T-helper 17 cell (primary cell): Measurements from ENCODE around the gene ALDH1L1. TPM values are rescaled to one million over a fixed set of nuclear protein-coding genes. Genes with fewer than 3 reads are reported as not detected.
"Not testable (repeated sequence)": the region's sequence is repeated elsewhere in the genome, so short reads cannot be mapped to it uniquely, and the experiment has no call there.

Source experiments
- ATAC-seq: fragments of 150-1000 bp; cut with Tn5 transposase; 2 replicates; pipeline ENCODE4 v1.10.0; 2021; ENCODE audit warnings: mild to moderate bottlenecking, moderate library complexity
- DNase-seq, 3 donors: peaks; one replicate each; pipeline versions ENCODE4 v3.0.0 to v3.0.0-alpha.2; 2020 to 2021
- H3K9me3 ChIP-seq: one replicate; pipeline ENCODE4 v1.7.0; 2013; ENCODE audit warnings: low read length, mild to moderate bottlenecking; ENCODE audit not compliant: control insufficient read depth, poor library complexity, severe bottlenecking
- H3K27ac Mint-ChIP-seq: one replicate; pipeline ENCODE4 v1.8.0; 2022; ENCODE audit warnings: mild to moderate bottlenecking, moderate library complexity, mixed read lengths
- H3K27me3 Mint-ChIP-seq: one replicate; pipeline ENCODE4 v1.8.0; 2022; ENCODE audit warnings: mixed read lengths
- H3K36me3 Mint-ChIP-seq: one replicate; pipeline ENCODE4 v1.8.0; 2022; ENCODE audit warnings: low read depth, mixed read lengths
- H3K4me1 Mint-ChIP-seq: one replicate; pipeline ENCODE4 v1.8.0; 2022; ENCODE audit warnings: mild to moderate bottlenecking, mixed read lengths
- H3K4me3 Mint-ChIP-seq: one replicate; pipeline ENCODE4 v1.8.0; 2022; ENCODE audit warnings: mild to moderate bottlenecking, moderate library complexity, mixed read lengths
- total RNA-seq, 4 donors: library from RNA in 2 of 4; stranded (reverse) in 2 of 4; gene quantifications; one replicate each; pipeline ENCODE4 v1.2.3 and lab custom pipeline; 2022 to 2026

ALDH1L1 gene
- total RNA-seq, 2 donors from 2014 or later = not detected

DNA sequence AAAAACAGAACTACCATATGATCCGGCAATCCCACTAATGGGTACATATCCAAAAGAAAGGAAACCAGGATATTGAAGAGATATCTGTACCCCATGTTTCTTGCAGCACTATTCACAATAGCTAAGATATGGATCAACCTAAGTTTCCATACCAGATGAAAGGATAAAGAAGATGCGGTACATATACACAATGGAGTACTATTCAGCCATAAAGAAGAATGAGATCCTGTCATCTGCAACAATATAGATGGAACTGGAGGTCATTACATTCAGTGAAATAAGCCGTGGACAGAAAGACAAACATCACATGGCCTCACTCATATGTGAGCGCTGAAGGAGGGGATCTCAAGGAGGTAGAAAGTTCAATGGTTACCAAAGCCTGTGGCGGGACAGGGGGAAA, 99.4 kb downstream of the ALDH1L1 start:
- Mint-ChIP-seq H3K27me3 (no peaks in the 10 kb centered on the region), H3K36me3 (no peaks in the 10 kb centered on the region), H3K4me1 (peaks cover 18% of the 10 kb centered on the region), H3K4me3 (no peak overlapping the region), H3K27ac (peak overlapping the region; percentile 8)
- H3K9me3 ChIP-seq = no peaks in the 10 kb centered on the region
- ATAC-seq = no peak
- no peak for DNase-seq

DNA sequence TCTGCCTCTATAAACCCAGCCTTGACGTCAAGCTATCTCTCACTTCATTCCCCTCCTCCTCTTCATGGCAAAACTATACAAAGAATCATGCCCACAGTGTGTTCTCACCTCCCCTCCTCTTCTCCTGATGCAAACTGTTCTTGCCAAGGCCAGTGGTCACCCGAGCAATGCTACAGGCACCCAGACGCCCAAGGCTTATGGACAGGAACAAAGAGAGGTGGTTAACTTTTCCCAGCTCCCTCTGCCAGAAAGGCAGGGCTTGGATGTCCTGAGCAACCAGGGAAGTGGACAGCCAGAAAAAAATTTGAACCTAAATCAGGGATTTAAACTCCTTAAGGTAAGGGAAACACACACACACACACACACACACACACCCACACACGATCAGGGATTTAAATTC, 101.5 kb downstream of the ALDH1L1 start:
- H3K4me3 Mint-ChIP-seq = no peak overlapping the region
- no peaks in the 10 kb centered on the region for H3K36me3 Mint-ChIP-seq
- DNase-seq = no peak
- no peak overlapping the region for H3K27ac Mint-ChIP-seq
- peaks cover 14% of the 10 kb centered on the region for H3K4me1 Mint-ChIP-seq
- H3K9me3 ChIP-seq = no peaks in the 10 kb centered on the region
- no peak for ATAC-seq
- H3K27me3 Mint-ChIP-seq = no peaks in the 10 kb centered on the region

DNA sequence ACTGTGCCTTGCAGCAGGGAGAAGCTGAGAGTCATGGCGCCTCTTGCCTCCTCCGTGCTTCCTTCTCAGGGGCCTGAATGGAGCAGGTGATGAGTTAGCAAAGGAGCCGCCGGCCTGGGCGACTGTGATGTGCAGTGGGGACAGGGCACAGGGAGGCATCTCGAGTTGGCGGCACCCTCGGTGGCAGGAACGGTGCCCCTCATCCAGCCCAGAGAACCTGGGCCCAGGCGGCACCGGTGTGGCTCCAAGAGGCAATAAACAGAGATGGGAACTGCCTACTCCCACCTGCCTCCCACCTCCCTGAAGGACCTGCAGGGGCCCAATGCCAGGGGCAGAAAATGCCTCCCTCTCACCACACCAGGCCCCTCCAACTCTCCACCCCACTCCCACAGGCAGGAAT, 102.6 kb downstream of the ALDH1L1 start:
- no peak overlapping the region for H3K27ac Mint-ChIP-seq
- H3K4me1 Mint-ChIP-seq = peaks cover 11% of the 10 kb centered on the region
- no peaks in the 10 kb centered on the region for H3K27me3 Mint-ChIP-seq
- ATAC-seq = no peak
- H3K9me3 ChIP-seq = no peaks in the 10 kb centered on the region
- H3K36me3 Mint-ChIP-seq = no peaks in the 10 kb centered on the region
- H3K4me3 Mint-ChIP-seq = no peak overlapping the region
- no peak for DNase-seq

DNA sequence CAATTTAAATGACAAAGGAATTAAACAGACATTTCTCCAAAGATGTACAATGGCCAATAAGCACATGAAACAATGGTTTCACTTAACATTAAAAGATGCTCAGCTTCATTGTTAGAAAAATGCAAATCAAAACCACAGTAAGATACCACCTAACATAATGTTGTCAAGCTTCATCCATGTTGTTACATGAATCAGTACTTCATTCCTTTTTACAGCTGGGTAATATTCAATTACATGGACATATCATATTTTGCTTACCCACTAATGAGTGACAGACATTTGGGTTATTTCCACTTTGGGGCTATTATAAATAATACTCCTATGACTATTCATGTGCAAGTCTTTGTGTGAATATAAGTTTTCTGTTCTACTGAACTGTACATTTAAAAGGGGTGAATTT, 104.2 kb downstream of the ALDH1L1 start:
- Mint-ChIP-seq H3K27me3 (no peaks in the 10 kb centered on the region), H3K4me1 (peaks cover 11% of the 10 kb centered on the region), H3K36me3 (peaks cover under 1% of the 10 kb centered on the region), H3K27ac (no peak overlapping the region), H3K4me3 (no peak overlapping the region)
- H3K9me3 ChIP-seq = no peaks in the 10 kb centered on the region
- ATAC-seq (no peak), DNase-seq (no peak)

DNA sequence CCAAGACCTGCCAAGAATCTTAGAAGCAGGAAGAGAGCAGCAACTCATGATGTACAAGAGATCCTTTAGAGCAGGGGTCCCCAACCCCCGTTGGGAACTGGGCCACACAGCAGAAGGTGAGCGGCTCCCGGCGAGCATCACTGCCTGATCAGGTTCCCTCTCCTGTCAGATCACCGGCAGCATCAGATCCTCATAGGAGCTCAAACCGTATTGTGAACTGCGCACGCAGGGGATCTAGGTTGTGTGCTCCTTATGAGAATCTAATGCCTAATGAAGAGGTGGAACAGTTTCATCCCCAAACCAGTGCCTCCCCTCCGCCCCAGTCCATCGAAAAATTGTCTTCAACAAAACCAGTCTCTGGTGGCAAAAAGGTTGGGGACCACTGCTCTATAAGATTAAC, 110.2 kb downstream of the ALDH1L1 start:
- peaks cover 4% of the 10 kb centered on the region for H3K36me3 Mint-ChIP-seq
- no peaks in the 10 kb centered on the region for H3K27me3 Mint-ChIP-seq
- H3K9me3 ChIP-seq = no peaks in the 10 kb centered on the region
- no peak overlapping the region for H3K27ac Mint-ChIP-seq
- no peak for ATAC-seq
- DNase-seq = no peak
- peaks cover 15% of the 10 kb centered on the region for H3K4me1 Mint-ChIP-seq
- no peak overlapping the region for H3K4me3 Mint-ChIP-seq

DNA sequence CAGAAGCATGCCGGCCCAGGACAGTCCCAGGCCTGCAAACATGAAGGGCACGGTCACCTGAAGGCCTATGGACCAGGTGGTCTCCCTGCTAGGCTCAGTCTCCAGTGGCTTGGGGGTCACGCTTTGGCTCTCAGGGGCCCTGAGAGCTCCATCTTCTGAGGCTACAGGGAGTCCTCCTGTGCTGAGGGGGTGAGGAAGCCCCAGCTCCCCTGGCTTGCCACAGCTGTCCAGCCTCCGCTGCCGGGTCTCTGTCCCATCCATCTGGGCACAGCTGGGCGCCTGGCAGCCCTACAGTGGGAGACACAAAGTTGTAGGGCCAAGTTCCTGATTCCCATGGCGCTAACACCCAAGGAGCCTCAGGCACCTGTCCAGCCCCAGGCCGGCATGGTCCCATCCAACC, 112.4 kb downstream of the ALDH1L1 start:
- peaks cover 32% of the 10 kb centered on the region for H3K4me1 Mint-ChIP-seq
- no peak overlapping the region for H3K4me3 Mint-ChIP-seq
- H3K27ac Mint-ChIP-seq = peak overlapping the region; percentile 8
- DNase-seq (no peak), ATAC-seq (no peak)
- H3K27me3 Mint-ChIP-seq = no peaks in the 10 kb centered on the region
- no peaks in the 10 kb centered on the region for H3K9me3 ChIP-seq
- H3K36me3 Mint-ChIP-seq = peaks cover 4% of the 10 kb centered on the region

DNA sequence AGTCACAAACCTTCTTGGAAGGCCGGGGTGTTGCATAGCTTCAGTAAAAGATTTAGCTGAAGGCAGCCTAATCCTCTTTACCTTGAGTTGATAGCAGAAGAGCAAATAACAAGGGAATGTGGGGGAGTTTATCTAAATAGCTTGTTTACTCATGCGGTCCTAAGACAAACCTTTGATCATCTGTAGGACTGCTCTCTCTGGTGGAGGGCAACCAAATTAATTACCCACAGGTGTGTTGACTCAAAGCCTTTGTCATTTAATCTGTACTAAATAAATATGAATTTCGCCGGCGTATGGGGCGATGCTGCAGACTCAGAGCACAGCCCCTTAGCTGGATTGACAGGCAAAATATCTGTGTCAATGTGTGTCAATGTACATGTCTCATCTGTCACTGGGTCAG, 113.7 kb downstream of the ALDH1L1 start:
- H3K9me3 ChIP-seq, H3K27ac Mint-ChIP-seq, ATAC-seq, H3K36me3 Mint-ChIP-seq, H3K27me3 Mint-ChIP-seq, DNase-seq, H3K4me3 Mint-ChIP-seq: not testable (repeated sequence)
- peaks cover 33% of the 10 kb centered on the region for H3K4me1 Mint-ChIP-seq

DNA sequence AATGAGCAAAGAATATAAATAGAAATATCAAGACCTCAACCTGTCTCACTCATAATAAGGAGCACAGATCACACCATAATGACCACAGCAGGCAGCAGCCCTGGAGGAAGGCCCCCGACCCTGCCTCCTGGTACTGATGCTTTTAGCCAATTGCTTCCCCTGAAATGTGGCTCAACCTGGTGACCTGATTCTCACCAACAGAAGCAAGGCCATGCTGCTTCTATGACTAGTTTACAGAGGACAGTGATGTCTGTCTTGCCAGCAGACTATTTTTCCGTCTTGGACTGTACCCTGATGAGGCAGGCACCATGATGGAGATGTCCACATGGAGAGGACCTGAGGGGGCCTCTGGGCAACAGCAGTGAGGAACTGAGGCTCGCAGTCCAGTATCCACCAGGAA, 114.5 kb downstream of the ALDH1L1 start:
- peak overlapping the region; percentile 65 for H3K27ac Mint-ChIP-seq
- H3K4me3 Mint-ChIP-seq = no peak overlapping the region
- DNase-seq (no peak), ATAC-seq (no peak)
- H3K9me3 ChIP-seq = no peaks in the 10 kb centered on the region
- H3K4me1 Mint-ChIP-seq = peaks cover 34% of the 10 kb centered on the region
- peaks cover 2% of the 10 kb centered on the region for H3K36me3 Mint-ChIP-seq
- no peaks in the 10 kb centered on the region for H3K27me3 Mint-ChIP-seq

DNA sequence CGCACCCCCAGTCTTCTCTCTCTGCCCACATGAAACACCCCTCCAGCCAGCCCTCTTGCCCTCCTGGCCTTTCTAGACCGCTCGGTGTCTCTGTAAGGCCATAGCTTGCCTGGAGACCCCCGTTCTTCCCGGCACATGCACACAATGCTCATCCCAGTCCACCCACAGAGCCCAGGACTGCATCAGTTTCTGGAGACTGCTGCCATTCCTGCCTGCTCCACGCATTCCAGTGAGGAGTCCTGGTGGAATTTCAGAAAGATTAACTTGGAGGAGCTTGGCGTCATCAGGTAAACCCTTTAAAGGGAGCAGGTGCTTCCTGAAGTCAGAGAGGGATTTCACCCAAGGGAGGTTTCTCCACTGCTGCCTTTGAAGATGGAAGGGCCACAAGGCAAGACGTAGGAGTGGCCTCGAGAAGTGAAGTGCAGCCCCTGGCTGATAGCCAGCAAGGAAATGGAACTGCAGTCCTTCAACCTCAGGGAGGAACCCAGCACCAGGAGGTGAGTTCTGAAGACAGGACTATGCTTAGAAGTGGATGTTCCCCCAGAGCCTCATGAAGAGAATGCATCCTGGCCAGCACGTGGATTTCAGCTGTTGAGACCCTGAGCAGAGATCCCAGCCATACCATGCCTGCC, 115.6 kb downstream of the ALDH1L1 start:
- no peak overlapping the region for H3K4me3 Mint-ChIP-seq
- H3K27me3 Mint-ChIP-seq = no peaks in the 10 kb centered on the region
- no peak for ATAC-seq
- no peak for DNase-seq
- H3K27ac Mint-ChIP-seq = peak overlapping the region; percentile 65
- peaks cover 1% of the 10 kb centered on the region for H3K36me3 Mint-ChIP-seq
- peaks cover 30% of the 10 kb centered on the region for H3K4me1 Mint-ChIP-seq
- no peaks in the 10 kb centered on the region for H3K9me3 ChIP-seq

DNA sequence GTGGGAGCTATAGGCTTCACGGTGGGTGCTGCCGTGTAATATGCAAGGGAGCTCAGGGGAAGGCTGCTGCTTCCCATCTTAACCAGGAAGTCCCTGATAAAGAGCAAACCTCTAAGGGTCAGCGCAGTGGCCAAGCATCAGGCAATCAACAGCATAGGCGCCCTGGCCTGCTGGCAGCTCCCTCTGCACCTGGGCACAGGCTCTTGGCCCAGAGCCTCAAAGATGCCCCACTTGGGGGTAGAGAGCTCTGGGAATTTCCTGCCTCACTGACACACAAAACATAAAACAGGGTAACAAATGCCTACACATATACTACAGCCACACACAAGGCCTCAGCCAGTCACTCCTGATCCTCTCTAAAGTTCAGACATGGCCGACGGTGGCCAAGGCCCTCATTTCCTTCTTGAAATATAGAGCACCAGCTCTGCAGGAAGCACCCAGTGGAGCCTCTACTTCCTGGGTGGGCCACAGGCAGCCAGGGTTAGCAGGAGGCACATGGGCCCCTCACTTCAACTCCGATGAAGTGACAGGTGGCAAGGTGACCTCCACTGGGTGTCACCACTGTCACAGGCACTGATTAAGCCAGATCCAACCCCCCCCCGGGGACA, 116.9 kb downstream of the ALDH1L1 start:
- ATAC-seq (no peak), DNase-seq (no peak)
- Mint-ChIP-seq H3K4me3 (peak overlapping the region; percentile 37), H3K27ac (peak overlapping the region; percentile 65), H3K36me3 (no peaks in the 10 kb centered on the region), H3K4me1 (peaks cover 35% of the 10 kb centered on the region), H3K27me3 (no peaks in the 10 kb centered on the region)
- H3K9me3 ChIP-seq = no peaks in the 10 kb centered on the region

DNA sequence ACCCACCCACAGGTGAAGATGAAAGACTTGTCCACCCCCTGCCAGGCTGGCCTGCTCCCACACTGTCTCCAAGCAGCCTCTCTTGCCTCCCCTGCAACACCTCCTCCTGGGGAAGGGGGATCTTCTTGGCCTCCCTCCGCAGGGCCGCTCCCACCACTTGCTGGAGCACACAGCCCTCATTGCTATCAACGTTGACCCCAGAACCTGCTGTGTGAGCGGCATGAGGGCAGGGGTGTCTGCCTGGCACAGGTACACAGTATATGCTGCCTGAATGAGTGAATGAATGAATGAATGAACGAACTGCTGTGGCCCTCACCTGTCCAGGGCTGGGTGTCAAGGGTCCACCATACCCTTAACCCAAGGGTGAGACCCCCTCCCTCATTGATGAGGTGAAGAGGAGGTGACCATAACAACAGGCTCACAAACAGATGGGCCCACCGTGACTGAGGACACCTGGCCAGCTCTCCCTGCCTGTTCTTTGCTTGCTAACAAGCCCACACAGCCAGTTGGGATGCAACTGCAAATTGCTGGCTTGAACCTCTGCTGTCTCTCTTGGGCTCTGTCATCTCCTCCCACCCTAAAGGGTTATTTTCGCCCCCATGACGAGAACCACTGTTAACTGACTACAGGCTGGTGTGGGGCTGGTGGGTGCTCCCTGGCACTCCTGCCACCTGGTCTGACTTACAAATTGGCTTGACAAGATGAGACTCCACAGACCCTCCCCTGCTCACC, 118.9 kb downstream of the ALDH1L1 start:
- H3K4me3 Mint-ChIP-seq = no peak overlapping the region
- ATAC-seq (no peak), DNase-seq (no peak)
- H3K9me3 ChIP-seq = no peaks in the 10 kb centered on the region
- H3K27me3 Mint-ChIP-seq = no peaks in the 10 kb centered on the region
- no peak overlapping the region for H3K27ac Mint-ChIP-seq
- H3K4me1 Mint-ChIP-seq = peaks cover 38% of the 10 kb centered on the region
- no peaks in the 10 kb centered on the region for H3K36me3 Mint-ChIP-seq

DNA sequence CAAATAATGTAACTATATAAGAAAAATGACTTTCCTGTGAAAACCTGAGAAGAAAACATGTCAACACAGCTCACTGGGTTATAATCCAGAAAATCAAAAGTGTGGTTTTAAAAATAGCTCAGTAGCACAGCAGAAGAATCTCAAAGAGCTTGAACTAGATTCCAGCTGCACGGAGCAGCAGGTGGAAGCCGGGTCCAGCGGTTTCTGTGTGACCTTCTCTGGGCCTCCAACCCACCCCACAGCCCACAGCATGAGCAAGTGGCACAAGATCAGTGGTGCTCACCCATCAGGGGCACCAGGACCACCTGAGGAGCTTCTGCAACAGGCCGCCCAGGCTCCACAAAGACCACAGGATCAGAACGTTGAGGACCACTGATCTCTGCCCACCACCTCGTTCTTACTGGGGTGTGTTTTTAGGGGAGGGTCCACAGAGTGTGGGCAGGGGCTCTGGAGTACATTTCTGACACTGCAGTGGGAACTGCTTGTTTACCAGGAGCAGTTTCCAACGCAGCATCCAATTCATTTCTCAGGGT, 119.7 kb downstream of the ALDH1L1 start:
- no peak overlapping the region for H3K4me3 Mint-ChIP-seq
- H3K36me3 Mint-ChIP-seq = no peaks in the 10 kb centered on the region
- DNase-seq = no peak
- no peak overlapping the region for H3K27ac Mint-ChIP-seq
- no peak for ATAC-seq
- no peaks in the 10 kb centered on the region for H3K9me3 ChIP-seq
- no peaks in the 10 kb centered on the region for H3K27me3 Mint-ChIP-seq
- peaks cover 35% of the 10 kb centered on the region for H3K4me1 Mint-ChIP-seq

DNA sequence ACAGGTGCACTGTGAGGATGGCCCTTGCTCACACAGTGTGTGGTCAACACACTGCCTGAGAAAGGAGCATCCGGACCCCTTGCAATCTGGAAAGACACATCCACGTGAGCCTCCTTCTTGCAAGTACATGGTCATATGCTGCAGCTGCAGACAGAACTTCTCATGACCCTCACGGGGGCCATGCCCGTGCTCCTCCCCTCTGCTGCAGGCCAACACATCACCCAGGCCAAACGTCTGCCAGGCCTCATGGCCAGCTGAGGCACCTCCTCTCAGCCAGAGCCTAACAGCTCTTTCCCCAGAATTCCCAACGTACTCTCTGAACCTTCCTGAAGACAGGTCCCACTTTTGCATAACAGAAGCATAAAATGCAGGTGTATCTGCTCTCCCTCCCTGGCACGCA, 121.7 kb downstream of the ALDH1L1 start:
- Mint-ChIP-seq H3K27me3 (no peaks in the 10 kb centered on the region), H3K4me1 (peaks cover 28% of the 10 kb centered on the region), H3K27ac (no peak overlapping the region), H3K36me3 (no peaks in the 10 kb centered on the region), H3K4me3 (no peak overlapping the region)
- no peak for ATAC-seq
- no peaks in the 10 kb centered on the region for H3K9me3 ChIP-seq
- no peak for DNase-seq
